ENCODE measurements around the gene HIP1.
A peak's percentile ranks its signal among the peaks of the same experiment; 100 is the strongest.

The HIP1 gene

GRCh38 chr7:75537731-75538130, 201.0 kb downstream of the HIP1 start:
- TF ChIP-seq L3MBTL2 (conservative IDR thresholded peaks at IDR 0.05) (no peak), BHLHE40 (IDR thresholded peaks at IDR 0.05; ENCODE audit: borderline replicate concordance) (no peak), TARDBP (IDR thresholded peaks at IDR 0.05) (no peak), SUZ12 (IDR thresholded peaks at IDR 0.05) (no peak), ELF4 (IDR thresholded peaks at IDR 0.05) (no peak), NFRKB (IDR thresholded peaks at IDR 0.05) (no peak), SP1 (IDR thresholded peaks at IDR 0.05) (no peak), PKNOX1 (IDR thresholded peaks at IDR 0.05) (no peak), ZNF384 (IDR thresholded peaks at IDR 0.05) (no peak), FOXA1 (IDR thresholded peaks at IDR 0.05) (no peak), CTBP1 (IDR thresholded peaks at IDR 0.05; ENCODE audit: borderline replicate concordance) (no peak), FOXK2 (IDR thresholded peaks at IDR 0.05) (no peak), HDGF (IDR thresholded peaks at IDR 0.05; ENCODE audit: borderline replicate concordance) (no peak), ARNT (IDR thresholded peaks at IDR 0.05) (no peak), FOXM1 (IDR thresholded peaks at IDR 0.05; ENCODE audit: borderline replicate concordance) (no peak)
- ChIA-PET CTCF (no interaction called here), POLR2A (no interaction called here)
- DNase-seq (ENCODE audit: extremely low spot score) = no peak

GRCh38 chr7:75536940-75537538, 201.7 kb downstream of the HIP1 start:
- no peak for DNase-seq (ENCODE audit: extremely low spot score)
- ChIA-PET POLR2A (no interaction called here), CTCF (no interaction called here)
- no peak for TF ChIP-seq LEF1 (IDR thresholded peaks at IDR 0.05; ENCODE audit: borderline replicate concordance)
- no peak for TF ChIP-seq HDGF (IDR thresholded peaks at IDR 0.05; ENCODE audit: borderline replicate concordance)
- TF ChIP-seq TARDBP (IDR thresholded peaks at IDR 0.05) = no peak
- no peak for TF ChIP-seq SP1 (IDR thresholded peaks at IDR 0.05)
- TF ChIP-seq FOXK2 (IDR thresholded peaks at IDR 0.05) = no peak
- no peak for TF ChIP-seq SUZ12 (IDR thresholded peaks at IDR 0.05)
- TF ChIP-seq ELF4 (IDR thresholded peaks at IDR 0.05) = no peak
- TF ChIP-seq ARNT (IDR thresholded peaks at IDR 0.05) = no peak
- no peak for TF ChIP-seq NFRKB (IDR thresholded peaks at IDR 0.05)

- ChIA-PET CTCF (no interaction called here), POLR2A (no interaction called here)
- TF ChIP-seq FOXK2 (IDR thresholded peaks at IDR 0.05) (no peak), ELF4 (IDR thresholded peaks at IDR 0.05) (no peak), LEF1 (IDR thresholded peaks at IDR 0.05; ENCODE audit: borderline replicate concordance) (no peak), BHLHE40 (IDR thresholded peaks at IDR 0.05; ENCODE audit: borderline replicate concordance) (no peak), HDGF (IDR thresholded peaks at IDR 0.05; ENCODE audit: borderline replicate concordance) (no peak), ZNF384 (IDR thresholded peaks at IDR 0.05) (no peak), SP1 (IDR thresholded peaks at IDR 0.05) (no peak), FOXA1 (IDR thresholded peaks at IDR 0.05) (no peak), FOXM1 (IDR thresholded peaks at IDR 0.05; ENCODE audit: borderline replicate concordance) (no peak), PKNOX1 (IDR thresholded peaks at IDR 0.05) (no peak), ARNT (IDR thresholded peaks at IDR 0.05) (no peak), NFRKB (IDR thresholded peaks at IDR 0.05) (no peak), CTBP1 (IDR thresholded peaks at IDR 0.05; ENCODE audit: borderline replicate concordance) (no peak)
- DNase-seq (ENCODE audit: extremely low spot score) = no peak
These were observed 202.2 kb downstream of the HIP1 start for GRCh38 chr7:75536491-75536890.

- TF ChIP-seq PKNOX1 (IDR thresholded peaks at IDR 0.05) = 0 out of 2 replicates have a peak, but pooled peaks have one; percentile 21
- TF ChIP-seq FOXM1 (IDR thresholded peaks at IDR 0.05; ENCODE audit: borderline replicate concordance) = no peak
- DNase-seq (ENCODE audit: extremely low spot score) = no peak
- CTCF ChIA-PET = no interaction called here
- POLR2A ChIA-PET = no interaction called here
These were observed 203.9 kb downstream of the HIP1 start for GRCh38 chr7:75534727-75535307.

- ChIA-PET POLR2A (no interaction called here), CTCF (no interaction called here)
- TF ChIP-seq SUZ12 (IDR thresholded peaks at IDR 0.05) = no peak
- no peak for TF ChIP-seq CTBP1 (IDR thresholded peaks at IDR 0.05; ENCODE audit: borderline replicate concordance)
- TF ChIP-seq TARDBP (IDR thresholded peaks at IDR 0.05) = no peak
- no peak for TF ChIP-seq FOXM1 (IDR thresholded peaks at IDR 0.05; ENCODE audit: borderline replicate concordance)
- no peak for TF ChIP-seq ARNT (IDR thresholded peaks at IDR 0.05)
- no peak for TF ChIP-seq HDGF (IDR thresholded peaks at IDR 0.05; ENCODE audit: borderline replicate concordance)
- TF ChIP-seq BHLHE40 (IDR thresholded peaks at IDR 0.05; ENCODE audit: borderline replicate concordance) = no peak
- TF ChIP-seq L3MBTL2 (conservative IDR thresholded peaks at IDR 0.05) = no peak
- no peak for TF ChIP-seq ZNF384 (IDR thresholded peaks at IDR 0.05)
- no peak for TF ChIP-seq FOXK2 (IDR thresholded peaks at IDR 0.05)
- TF ChIP-seq SP1 (IDR thresholded peaks at IDR 0.05) = no peak
- TF ChIP-seq PKNOX1 (IDR thresholded peaks at IDR 0.05) = no peak
- TF ChIP-seq ELF4 (IDR thresholded peaks at IDR 0.05) = no peak
- no peak for TF ChIP-seq LEF1 (IDR thresholded peaks at IDR 0.05; ENCODE audit: borderline replicate concordance)
- DNase-seq (ENCODE audit: extremely low spot score) = no peak
These were observed 204.8 kb downstream of the HIP1 start for GRCh38 chr7:75533926-75534325.

GRCh38 chr7:75532639-75533038, 206.1 kb downstream of the HIP1 start:
- POLR2A ChIA-PET = no interaction called here
- CTCF ChIA-PET = no interaction called here
- TF ChIP-seq ARNT (IDR thresholded peaks at IDR 0.05) = no peak
- TF ChIP-seq NFRKB (IDR thresholded peaks at IDR 0.05) = no peak
- no peak for TF ChIP-seq HDGF (IDR thresholded peaks at IDR 0.05; ENCODE audit: borderline replicate concordance)
- TF ChIP-seq L3MBTL2 (conservative IDR thresholded peaks at IDR 0.05) = no peak
- TF ChIP-seq TARDBP (IDR thresholded peaks at IDR 0.05) = no peak
- TF ChIP-seq FOXK2 (IDR thresholded peaks at IDR 0.05) = no peak
- no peak for TF ChIP-seq SP1 (IDR thresholded peaks at IDR 0.05)
- TF ChIP-seq FOXA1 (IDR thresholded peaks at IDR 0.05) = no peak
- TF ChIP-seq SUZ12 (IDR thresholded peaks at IDR 0.05) = no peak
- TF ChIP-seq FOXM1 (IDR thresholded peaks at IDR 0.05; ENCODE audit: borderline replicate concordance) = no peak
- no peak for TF ChIP-seq LEF1 (IDR thresholded peaks at IDR 0.05; ENCODE audit: borderline replicate concordance)
- TF ChIP-seq ZNF384 (IDR thresholded peaks at IDR 0.05) = no peak
- no peak for TF ChIP-seq ELF4 (IDR thresholded peaks at IDR 0.05)
- no peak for TF ChIP-seq PKNOX1 (IDR thresholded peaks at IDR 0.05)
- no peak for TF ChIP-seq CTBP1 (IDR thresholded peaks at IDR 0.05; ENCODE audit: borderline replicate concordance)
- TF ChIP-seq BHLHE40 (IDR thresholded peaks at IDR 0.05; ENCODE audit: borderline replicate concordance) = no peak
- DNase-seq (ENCODE audit: extremely low spot score) = no peak

Data from HEK293T (cell line).